GM19397 (cell line): ENCODE measurements around the gene PTN.
"Not testable (repeated sequence)": the region's sequence is repeated elsewhere in the genome, so short reads cannot be mapped to it uniquely, and the experiment has no call there.

ENCODE experiments used
- ATAC-seq: cut with Tn5 transposase; IDR thresholded peaks from one replicate; pipeline ENCODE4 v1.9.1; 2021; ENCODE audit warnings: mild to moderate bottlenecking, moderate library complexity; ENCODE audit not compliant: unreplicated experiment

PTN gene

DNA sequence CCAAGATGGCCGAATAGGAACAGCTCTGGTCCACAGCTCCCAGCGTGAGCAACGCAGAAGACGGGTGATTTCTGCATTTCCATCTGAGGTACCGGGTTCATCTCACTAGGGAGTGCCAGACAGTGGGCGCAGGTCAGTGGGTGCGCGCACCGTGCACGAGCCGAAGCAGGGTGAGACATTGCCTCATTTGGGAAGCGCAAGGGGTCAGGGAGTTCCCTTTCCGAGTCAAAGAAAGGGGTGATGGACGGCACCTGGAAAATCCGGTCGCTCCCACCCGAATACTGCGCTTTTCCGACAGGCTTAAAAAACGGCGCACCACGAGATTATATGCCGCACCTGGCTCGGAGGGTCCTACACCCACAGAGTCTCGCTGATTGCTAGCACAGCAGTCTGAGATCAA lies 161.9 kb downstream of the PTN start:
- not testable (repeated sequence) for ATAC-seq
